H54 (cell line): ENCODE measurements around the gene PIGU.

Source experiments
- DNase-seq: peaks from one replicate; pipeline ENCODE4 v3.0.0; 2011; ENCODE audit warnings: low spot score, mixed read lengths; ENCODE audit not compliant: insufficient read length
- FAIRE-seq: peaks from 3 replicates; lab custom pipeline; 2011; peaks lifted over from hg19 to GRCh38; lab: Jason Lieb, UNC
- POLR2A ChIP-seq: IDR thresholded peaks from 2 replicates; pipeline ENCODE4 v1.6.1; 2011; ENCODE audit warnings: low read depth, mild to moderate bottlenecking, low read length

PIGU gene

DNA sequence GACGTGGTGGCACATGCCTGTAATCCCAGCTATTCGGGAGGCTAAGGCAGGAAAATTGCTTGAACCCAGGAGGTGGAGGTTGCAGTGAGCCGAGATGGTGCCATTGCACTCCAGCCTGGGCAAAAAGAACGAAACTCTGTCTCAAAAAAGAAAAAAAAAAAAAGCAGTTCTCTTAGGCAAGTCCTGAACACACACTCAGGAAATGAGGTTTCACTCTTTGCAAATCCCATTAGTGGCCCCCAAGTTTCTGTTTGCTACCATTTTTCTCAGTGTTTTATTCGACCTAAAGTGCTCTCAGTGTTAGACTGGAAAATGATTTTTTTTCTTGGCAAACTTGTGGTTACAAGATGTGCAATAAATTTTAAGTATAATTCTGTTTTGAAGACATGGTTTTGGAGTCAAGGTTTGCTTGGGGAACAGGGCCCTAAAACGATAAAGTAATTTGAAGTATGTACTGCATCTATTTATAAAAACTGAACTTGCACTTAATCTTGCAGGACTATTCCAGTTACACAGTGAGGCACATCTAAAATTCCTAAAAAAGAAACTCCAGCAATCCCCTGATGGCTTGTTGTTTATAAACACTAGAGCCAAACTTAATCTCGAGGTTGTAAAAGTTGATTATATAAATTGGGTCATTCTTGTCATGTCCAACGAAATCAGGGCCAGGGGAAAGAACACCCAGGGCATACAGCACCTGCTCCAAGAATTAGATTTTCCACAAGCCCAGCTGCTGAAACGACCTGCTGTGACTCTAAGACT is 75.8 kb downstream of the PIGU start:
- no peak for FAIRE-seq
- no peak for TF ChIP-seq POLR2A

DNA sequence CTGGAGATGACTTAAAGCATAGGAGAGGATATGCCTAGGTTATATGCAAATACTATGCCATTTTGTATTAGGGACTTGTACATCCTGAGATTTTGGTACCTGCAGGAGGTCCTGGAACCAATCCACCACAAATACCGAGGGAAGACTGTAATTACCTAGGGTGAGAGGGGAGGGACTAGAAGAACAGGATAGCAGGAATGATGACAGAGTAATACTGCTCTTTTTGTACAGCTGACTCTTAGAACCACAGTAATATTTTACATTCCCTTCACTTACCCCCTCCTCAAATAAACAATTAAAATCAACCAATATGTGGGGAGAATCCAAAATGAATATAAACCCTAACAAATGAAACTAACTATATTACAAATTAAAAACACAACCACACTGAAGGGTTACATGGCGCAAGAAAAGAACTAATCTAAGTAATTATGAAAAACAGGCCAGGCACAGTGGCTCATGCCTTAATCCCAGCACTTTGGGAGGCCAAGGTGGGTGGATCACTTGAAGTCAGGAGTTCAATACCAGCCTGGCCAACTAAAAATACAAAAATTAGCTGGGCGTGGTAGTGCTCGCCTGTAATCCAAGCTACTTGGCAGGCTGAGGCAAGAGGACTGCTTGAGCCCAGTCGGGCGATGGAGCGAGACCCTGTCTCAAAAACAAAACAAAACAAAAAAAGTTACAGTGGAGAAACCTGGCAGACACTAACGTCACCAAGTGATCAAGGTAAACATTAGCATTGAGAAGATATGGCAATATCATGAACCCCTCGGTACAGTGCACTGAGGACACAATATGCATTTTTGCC is 81.3 kb downstream of the PIGU start:
- no peak for FAIRE-seq
- no peak for DNase-seq
- TF ChIP-seq POLR2A, result no peak

More for the DNA sequence above, 75.8 kb downstream of the PIGU start:
- DNase-seq, result no peak

GRCh38 chr20:34586488-34587163 is 90.3 kb downstream of the PIGU start:
- TF ChIP-seq POLR2A, result no peak
- no peak for DNase-seq
- no peak for FAIRE-seq

DNA sequence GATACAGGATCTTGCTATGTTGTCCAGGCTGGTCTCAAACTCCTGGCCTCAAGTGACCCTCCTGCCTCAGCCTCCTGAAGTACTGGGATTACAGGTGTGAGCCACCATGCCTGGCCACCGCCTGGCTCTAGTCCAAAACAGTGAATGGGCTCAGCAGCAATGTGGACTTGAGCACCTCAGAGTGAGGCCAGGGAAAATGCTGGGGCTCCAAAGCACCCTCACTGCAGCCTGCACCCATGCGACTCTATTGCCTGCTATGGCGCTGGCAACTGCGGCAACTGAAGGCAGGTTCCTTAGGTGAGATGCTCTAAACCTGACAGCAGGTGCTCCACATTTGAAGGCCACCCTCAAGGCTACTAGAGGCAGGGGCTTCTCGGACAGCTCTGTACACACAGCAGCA is 91.9 kb downstream of the PIGU start:
- no peak for FAIRE-seq
- no peak for TF ChIP-seq POLR2A
- no peak for DNase-seq

DNA sequence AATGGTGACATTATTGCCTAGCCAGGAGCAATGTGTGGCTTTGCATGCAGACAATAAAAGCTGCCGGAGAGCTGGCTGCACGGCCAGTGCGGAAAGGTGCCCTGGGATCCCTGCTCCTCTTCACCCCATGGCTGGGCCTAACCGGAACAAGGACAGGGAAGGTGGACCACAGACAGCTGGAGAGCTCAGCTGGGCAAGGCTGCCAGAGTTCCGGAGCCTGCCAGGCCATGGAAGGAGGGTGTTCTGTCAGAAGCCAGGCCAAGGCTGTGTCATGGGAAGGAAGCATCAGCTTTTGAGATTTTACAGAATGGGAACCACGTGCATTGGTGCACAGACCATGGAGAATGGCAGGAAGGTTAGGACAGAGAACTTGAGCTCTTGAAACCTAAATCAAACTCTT is 93.3 kb downstream of the PIGU start:
- no peak for DNase-seq
- FAIRE-seq, result no peak
- no peak for TF ChIP-seq POLR2A

GRCh38 chr20:34582911-34583310 is 94.0 kb downstream of the PIGU start:
- DNase-seq (no peak), FAIRE-seq (no peak)
- no peak for TF ChIP-seq POLR2A

DNA sequence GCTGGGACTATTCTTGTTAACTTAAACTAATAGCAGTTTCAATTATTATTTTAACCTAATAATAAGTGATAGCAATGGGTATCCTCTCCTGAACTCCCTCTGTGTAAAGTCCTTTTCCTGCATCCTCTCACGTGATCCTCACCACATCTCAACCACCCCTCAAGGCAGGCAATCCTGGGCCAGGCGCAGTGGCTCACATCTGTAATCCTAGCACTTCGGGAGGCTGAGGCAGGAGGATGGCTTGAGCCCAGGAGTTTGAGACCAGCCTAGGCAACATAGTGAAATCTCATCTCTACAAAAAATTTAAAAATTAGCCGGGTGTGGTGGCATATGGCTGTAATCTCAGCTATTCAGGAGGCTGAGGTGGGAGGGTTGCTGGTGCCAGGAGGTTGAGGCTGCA is 94.7 kb downstream of the PIGU start:
- FAIRE-seq (no peak), DNase-seq (no peak)
- no peak for TF ChIP-seq POLR2A

GRCh38 chr20:34581341-34582184 is 95.3 kb downstream of the PIGU start:
- DNase-seq, result no peak
- TF ChIP-seq POLR2A, result no peak
- FAIRE-seq, result no peak

DNA sequence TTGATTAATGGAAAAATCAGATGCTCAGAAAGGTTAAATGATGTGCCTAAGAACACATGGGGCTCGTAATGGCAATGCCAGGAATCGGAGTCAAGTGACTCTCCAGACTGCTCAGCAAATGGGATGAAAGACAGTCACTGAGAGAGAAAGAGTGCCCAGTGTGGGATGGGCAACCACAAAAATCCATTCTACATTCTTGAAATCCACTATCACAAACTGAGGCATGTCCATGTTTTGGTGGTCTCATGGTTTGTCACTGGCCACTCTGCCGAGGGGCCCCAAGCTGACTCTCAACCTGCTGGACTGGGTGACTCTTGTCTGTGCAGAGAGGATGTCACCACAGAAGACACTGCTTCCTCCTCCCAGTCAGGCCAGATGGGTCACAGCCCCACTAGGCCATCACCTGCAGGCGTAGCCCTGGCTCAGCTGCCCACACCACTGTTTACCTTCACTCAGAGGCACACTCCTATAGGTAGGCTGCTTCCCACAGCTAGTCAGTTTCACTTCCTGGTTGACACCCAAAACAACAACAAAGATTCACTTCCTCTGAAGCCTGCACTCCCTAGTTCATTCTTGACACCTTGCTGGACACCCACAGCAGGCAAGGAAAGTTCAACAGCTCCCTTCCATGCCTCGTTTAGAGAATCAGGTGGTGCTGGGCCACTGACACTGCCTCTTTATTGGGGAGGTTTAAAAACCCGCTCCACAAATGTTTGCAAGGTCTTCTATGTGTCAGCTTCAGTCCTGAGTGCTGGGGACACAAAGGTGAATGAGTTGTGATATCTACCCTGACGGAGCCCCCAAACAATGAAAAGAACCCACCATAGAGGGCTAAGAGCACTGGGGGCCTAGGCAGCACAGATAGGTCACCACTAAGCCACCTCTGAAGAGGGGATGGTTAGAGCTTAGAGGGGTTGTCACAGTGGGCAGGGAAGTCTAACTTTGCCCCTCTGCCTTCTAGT is 96.6 kb downstream of the PIGU start:
- TF ChIP-seq POLR2A, result no peak
- FAIRE-seq (no peak), DNase-seq (no peak)

DNA sequence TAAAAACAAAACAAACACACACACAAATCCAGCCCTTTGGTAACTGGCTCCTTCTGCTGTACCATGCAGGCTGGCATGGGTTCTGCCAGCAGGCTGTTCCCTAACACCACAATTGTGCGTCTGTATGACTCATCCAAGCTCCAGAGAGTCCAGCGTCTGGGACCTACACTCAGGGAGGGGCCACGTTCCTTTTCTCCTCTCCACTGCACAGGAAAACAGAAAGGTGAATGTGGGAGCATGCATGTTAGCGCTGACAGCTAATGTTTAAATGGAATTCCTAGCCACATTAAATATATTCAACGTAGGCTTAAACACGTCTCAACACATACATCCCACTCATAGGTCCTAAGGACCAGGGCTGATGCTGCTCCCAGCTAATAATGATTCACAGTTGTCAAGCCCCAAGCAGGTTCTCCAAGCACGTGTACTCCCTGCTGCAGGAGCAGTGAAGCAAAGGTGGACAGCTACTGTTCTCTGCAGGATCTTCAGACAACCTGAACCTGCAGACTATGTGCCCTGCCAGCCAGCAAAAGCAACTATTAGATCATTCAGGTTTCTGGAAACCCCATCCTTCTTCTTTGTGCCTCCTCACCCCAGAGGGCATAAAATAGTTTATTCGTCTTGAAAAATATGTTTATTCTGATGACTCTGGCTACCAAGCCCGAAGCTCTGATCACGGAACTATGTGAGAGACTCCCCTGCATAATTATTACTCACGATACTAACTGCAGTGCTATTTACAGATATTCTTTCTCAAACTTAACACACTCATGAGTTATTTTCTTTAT is 97.5 kb downstream of the PIGU start:
- DNase-seq, result peak; percentile 65
- no peak for TF ChIP-seq POLR2A
- no peak for FAIRE-seq

DNA sequence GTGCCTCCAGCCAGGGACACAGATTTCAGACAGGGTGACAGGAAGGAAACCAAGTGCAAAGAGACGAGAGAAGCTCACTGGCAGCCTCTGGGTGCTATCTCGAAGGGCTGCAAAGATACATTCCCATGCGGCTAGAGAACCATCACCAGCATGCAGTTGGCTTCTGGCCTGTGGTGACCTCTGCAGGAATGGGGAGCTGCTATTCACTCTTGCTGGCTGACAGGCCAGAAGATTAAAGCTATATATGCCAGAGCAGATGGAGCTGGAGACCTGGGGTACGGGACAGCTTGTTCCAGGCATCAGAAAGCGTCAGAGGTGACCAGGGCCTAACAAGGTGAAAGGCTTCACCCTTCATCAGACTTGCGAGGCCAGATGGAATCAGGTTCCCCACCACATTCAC is 98.4 kb downstream of the PIGU start:
- no peak for TF ChIP-seq POLR2A
- FAIRE-seq (no peak), DNase-seq (no peak)

- TF ChIP-seq POLR2A, result no peak
- no peak for DNase-seq
- FAIRE-seq, result no peak
Measured at GRCh38 chr20:34578025-34578424, 98.9 kb downstream of the PIGU start.
